ENCODE data around the gene PHACTR1.

PHACTR1 gene

GRCh38 chr6:12718015-12718414, 1.4 kb downstream of the PHACTR1 start:
- Histone ChIP-seq H3K27ac (replicated peaks) (no peak overlapping the region), H3K27me3 (ENCODE audit: insufficient read depth, poor library complexity, severe bottlenecking) (no peaks in the 10 kb centered on the region), H3K4me3 (replicated peaks; ENCODE audit: insufficient read depth, low read length) (no peak overlapping the region)
- TF ChIP-seq SPI1 (IDR thresholded peaks at IDR 0.05; ENCODE audit: borderline replicate concordance, low read depth) (no peak), GABPA (IDR thresholded peaks at IDR 0.05; ENCODE audit: low read depth) (no peak), POLR2AphosphoS5 (IDR thresholded peaks at IDR 0.05; ENCODE audit: low read depth) (no peak), CTCF (IDR thresholded peaks at IDR 0.05; ENCODE audit: insufficient read depth, low read length) (no peak)
- TF ChIP-seq, protein P1, sequence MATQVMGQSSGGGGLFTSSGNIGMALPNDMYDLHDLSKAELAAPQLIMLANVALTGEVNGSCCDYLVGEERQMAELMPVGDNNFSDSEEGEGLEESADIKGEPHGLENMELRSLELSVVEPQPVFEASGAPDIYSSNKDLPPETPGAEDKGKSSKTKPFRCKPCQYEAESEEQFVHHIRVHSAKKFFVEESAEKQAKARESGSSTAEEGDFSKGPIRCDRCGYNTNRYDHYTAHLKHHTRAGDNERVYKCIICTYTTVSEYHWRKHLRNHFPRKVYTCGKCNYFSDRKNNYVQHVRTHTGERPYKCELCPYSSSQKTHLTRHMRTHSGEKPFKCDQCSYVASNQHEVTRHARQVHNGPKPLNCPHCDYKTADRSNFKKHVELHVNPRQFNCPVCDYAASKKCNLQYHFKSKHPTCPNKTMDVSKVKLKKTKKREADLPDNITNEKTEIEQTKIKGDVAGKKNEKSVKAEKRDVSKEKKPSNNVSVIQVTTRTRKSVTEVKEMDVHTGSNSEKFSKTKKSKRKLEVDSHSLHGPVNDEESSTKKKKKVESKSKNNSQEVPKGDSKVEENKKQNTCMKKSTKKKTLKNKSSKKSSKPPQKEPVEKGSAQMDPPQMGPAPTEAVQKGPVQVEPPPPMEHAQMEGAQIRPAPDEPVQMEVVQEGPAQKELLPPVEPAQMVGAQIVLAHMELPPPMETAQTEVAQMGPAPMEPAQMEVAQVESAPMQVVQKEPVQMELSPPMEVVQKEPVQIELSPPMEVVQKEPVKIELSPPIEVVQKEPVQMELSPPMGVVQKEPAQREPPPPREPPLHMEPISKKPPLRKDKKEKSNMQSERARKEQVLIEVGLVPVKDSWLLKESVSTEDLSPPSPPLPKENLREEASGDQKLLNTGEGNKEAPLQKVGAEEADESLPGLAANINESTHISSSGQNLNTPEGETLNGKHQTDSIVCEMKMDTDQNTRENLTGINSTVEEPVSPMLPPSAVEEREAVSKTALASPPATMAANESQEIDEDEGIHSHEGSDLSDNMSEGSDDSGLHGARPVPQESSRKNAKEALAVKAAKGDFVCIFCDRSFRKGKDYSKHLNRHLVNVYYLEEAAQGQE (IDR thresholded peaks at IDR 0.05; ENCODE audit: insufficient replicate concordance, low read depth), result no peak
- DNase-seq (ENCODE audit: low read depth in 1 of 2, low spot score in 1 of 2), result no peak

DNA sequence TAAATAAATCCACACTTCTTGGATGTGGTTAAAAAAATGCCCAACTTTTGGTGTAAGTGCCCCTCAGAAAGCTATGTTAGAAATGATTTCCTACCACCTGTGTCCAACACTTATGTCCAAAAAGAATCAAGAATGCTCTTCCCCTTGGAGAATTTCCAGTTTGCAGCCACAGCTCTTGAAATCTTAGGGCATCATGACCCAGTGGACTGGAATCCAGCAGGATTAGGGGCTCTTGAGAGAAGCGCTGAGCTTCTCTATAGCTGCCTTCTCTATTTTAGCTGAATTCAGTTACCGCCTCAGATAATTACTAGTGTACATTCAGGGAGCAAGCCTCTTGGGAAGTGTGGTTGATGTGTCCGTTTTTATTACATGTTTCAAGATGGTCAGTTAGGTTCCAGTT, 2.5 kb downstream of the PHACTR1 start:
- H3K27ac ChIP-seq (replicated peaks), result no peak overlapping the region
- DNase-seq (ENCODE audit: low read depth in 1 of 2, low spot score in 1 of 2), result no peak
- no peaks in the 10 kb centered on the region for H3K27me3 ChIP-seq (ENCODE audit: insufficient read depth, poor library complexity, severe bottlenecking)
- TF ChIP-seq GABPA (IDR thresholded peaks at IDR 0.05; ENCODE audit: low read depth) (no peak), CTCF (IDR thresholded peaks at IDR 0.05; ENCODE audit: insufficient read depth, low read length) (no peak), POLR2AphosphoS5 (IDR thresholded peaks at IDR 0.05; ENCODE audit: low read depth) (no peak), SPI1 (IDR thresholded peaks at IDR 0.05; ENCODE audit: borderline replicate concordance, low read depth) (no peak)
- TF ChIP-seq, protein P1 (IDR thresholded peaks at IDR 0.05; ENCODE audit: insufficient replicate concordance, low read depth), result no peak
- H3K4me3 ChIP-seq (replicated peaks; ENCODE audit: insufficient read depth, low read length), result no peak overlapping the region

- Histone ChIP-seq H3K27me3 (ENCODE audit: insufficient read depth, poor library complexity, severe bottlenecking) (no peaks in the 10 kb centered on the region), H3K27ac (replicated peaks) (no peak overlapping the region), H3K4me3 (replicated peaks; ENCODE audit: insufficient read depth, low read length) (no peak overlapping the region)
- TF ChIP-seq SPI1 (IDR thresholded peaks at IDR 0.05; ENCODE audit: borderline replicate concordance, low read depth), result no peak
- TF ChIP-seq, protein P1 (IDR thresholded peaks at IDR 0.05; ENCODE audit: insufficient replicate concordance, low read depth), result no peak
- no peak for TF ChIP-seq CTCF (IDR thresholded peaks at IDR 0.05; ENCODE audit: insufficient read depth, low read length)
- no peak for TF ChIP-seq POLR2AphosphoS5 (IDR thresholded peaks at IDR 0.05; ENCODE audit: low read depth)
- TF ChIP-seq GABPA (IDR thresholded peaks at IDR 0.05; ENCODE audit: low read depth), result no peak
- DNase-seq (ENCODE audit: low read depth in 1 of 2, low spot score in 1 of 2), result no peak
Observed at GRCh38 chr6:12720310-12720709, 3.7 kb downstream of the PHACTR1 start.
